ENCODE results near the gene PDE4D.

The PDE4D gene

DNA sequence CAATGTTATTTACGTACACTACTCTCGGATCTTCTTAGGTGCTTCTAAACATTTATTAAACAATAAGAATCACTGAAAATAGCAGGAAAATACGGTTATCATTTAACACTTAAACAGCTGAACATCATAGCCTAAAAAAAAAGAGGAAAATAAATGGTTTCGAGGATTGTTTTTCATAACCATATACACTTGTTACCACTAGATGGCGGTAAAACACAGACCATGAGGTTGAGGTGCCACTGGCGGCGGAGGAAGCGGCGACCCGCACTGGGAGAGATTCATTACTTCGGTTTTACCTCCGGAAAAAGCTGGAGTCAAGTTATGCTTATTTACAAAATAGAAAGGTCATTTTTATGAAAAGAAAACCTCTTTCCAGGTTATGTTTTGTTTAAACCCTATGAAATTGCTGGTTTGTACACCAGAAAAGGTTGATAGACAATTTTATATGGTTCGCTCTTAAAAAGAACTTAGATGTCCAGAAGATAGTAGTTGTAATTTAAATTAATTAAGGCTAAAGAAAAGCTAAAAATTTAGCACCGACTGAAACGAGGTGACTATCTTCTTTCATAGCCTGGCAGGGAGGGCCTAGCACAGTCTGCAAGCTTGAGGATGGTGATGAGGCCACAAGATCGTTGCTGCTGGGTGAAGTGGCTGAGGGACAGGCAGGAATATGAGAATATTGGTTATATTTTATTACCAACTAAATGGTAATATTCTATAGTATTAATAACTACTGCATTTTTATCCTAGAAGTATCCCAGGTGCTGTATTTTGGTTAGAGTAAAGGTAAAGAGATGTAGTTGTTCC is 704.9 kb downstream of the PDE4D start:
- peak; percentile 60 for DNase-seq

DNA sequence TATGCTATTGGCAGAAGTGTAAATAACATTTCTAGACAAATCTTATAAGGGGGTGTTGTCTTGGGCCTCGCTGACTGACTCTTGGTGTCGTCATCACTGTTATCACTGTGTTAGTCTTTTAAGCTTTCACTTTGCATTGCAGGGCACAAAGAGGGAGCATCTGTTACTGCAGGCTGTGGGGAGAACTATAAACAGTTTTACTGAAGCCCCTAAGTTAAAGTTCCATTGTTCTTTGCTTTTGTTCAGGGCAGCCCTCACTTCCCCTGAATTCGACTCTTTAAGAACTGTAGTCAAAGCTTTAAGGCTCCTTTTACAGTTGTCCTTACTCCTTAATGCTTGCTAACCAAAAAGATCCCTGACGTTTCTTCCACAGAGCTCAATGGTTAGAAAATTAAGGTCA is 705.7 kb downstream of the PDE4D start:
- peak; percentile 6 for DNase-seq

GRCh38 chr5:59186623-59187022 is 706.9 kb downstream of the PDE4D start:
- DNase-seq: no peak

DNA sequence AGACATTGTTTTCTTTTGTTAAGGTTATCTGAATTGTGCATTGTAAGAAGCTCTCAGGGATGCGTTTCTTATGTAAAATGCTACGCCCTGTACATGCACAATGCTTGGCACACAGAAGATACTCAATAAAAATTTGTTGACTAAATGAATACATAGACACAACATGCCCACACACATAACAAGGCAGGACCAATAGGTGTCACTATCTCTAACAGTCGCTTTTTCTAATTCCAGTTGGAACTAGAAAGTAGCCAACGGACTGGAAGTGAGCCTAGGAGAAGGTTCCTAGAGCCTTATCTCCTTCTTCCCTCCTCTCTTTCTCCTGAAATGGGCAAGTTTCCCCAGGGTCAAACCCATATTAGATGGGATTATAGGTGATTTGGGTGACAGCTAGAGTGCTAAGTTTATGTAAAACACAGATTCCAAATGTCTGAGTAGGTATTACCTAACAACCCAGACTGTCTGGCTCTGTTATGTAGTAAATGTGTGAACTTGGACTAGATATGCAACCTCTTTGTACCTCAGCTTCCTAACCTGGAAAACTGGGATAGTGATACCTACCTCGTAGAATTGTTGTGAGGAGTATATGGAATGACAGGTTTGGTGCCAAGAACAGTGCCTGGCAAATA is 707.7 kb downstream of the PDE4D start:
- DNase-seq: no peak

DNA sequence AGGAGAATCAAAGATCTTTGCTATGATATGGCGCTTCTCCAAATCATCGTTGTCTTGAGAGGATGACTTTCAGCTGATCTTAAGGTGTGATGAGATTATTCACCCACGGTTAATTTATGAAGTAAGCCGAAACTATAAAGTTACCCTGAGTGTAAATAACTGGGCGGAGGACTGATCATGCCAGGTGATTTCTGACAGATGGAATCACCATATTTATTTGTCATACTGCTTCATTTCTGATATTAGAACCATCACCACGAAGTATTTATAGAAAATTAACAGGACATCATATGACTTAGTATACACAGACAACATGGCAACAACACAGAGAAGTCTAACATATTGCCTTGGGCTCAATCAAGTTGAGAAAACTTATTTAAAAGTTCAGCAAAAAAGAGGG is 708.8 kb downstream of the PDE4D start:
- DNase-seq: no peak

GRCh38 chr5:59182760-59183159 is 710.8 kb downstream of the PDE4D start:
- DNase-seq: no peak

DNA sequence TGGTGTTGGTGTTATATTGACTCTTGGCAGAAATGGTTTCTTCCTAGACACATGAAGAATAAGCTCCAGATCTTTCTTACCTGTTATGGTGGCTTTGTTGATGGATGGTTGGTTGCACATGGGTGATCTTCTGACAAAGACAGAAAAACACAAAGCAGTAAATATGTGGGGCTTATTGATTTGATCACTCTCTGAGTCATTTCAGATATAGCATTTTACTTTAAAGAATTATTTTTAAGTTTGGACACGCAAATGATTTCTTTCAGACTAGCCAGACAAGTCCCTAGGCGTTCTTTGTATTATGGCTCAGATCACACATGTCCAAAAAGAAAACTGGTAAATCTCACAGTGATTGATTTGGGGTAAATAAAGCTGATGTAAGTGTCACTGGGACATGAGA is 713.0 kb downstream of the PDE4D start:
- no peak for DNase-seq

- no peak for DNase-seq
Observed at GRCh38 chr5:59179704-59180103, 713.8 kb downstream of the PDE4D start.

DNA sequence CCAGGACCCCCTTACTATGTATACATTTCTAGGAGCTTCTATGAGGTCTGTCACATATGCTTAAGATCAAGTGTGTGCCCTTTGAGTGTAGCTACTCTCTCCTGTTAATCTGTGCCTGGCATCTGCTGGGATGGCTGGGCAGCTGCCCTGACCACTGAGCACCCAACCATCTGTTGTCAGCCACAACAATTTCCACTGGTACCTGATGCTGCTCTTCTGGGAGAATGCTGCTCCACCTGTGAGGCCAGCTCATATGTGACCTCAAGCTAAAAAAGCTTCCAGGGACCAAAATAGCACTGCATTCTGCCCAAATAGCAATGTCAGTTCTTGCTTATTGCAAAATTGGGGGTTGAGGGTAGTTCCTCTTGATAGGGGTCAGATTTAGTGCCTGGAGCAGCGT is 715.0 kb downstream of the PDE4D start:
- DNase-seq: no peak

GRCh38 chr5:59178071-59178470 is 715.5 kb downstream of the PDE4D start:
- DNase-seq: no peak

- DNase-seq: no peak
Observed at GRCh38 chr5:59177644-59178043, 715.9 kb downstream of the PDE4D start.

DNA sequence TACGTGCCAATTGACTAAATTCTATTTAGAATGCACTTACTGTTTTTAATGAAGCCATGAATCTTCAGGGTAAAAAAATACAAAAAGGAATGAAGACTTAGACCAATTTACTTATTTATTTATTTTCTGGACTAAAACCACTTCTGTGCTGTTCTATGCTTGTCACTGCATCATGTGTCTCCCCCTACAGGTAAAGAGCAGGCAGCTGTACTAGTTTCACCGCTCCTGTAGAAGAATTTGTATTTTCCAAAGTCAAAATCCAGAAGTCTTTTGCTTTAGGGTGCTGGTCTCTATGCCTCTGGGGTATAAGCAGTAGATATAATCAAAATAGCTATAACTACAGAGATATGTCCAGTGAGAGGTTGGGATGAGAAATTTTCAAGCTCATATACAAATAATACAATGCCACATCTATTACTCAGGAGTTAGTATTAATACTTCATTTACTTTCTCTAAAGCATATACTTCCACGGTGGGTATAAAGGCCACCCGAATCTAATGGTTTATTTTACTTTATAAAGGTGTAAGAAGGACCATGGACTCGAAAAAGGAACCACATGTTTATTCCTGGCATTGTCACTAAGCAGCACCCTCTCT is 719.2 kb downstream of the PDE4D start:
- peak; percentile 37 for DNase-seq

- no peak for DNase-seq
Observed at GRCh38 chr5:59173578-59173977, 719.9 kb downstream of the PDE4D start.

DNA sequence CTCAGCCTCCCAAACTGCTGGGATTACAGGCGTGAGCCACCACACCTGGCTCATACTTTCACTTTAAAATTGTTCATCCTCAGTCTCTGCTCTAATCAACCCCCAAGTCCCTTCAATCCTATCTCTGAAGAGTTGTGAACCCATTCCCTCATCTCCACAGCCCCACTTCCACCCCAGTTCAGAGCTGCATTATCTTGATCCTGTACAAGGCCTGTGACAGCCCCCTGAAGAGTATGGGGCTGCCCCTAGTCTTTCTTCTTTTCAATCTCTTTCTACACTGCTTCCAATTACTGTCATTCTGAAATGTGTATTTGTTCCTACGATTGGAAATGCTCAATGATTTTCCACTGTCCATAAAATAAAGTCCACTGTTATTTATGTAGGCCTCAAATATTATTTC is 722.4 kb downstream of the PDE4D start:
- no peak for DNase-seq

GRCh38 chr5:59169768-59170150 is 723.8 kb downstream of the PDE4D start:
- DNase-seq: no peak

DNA sequence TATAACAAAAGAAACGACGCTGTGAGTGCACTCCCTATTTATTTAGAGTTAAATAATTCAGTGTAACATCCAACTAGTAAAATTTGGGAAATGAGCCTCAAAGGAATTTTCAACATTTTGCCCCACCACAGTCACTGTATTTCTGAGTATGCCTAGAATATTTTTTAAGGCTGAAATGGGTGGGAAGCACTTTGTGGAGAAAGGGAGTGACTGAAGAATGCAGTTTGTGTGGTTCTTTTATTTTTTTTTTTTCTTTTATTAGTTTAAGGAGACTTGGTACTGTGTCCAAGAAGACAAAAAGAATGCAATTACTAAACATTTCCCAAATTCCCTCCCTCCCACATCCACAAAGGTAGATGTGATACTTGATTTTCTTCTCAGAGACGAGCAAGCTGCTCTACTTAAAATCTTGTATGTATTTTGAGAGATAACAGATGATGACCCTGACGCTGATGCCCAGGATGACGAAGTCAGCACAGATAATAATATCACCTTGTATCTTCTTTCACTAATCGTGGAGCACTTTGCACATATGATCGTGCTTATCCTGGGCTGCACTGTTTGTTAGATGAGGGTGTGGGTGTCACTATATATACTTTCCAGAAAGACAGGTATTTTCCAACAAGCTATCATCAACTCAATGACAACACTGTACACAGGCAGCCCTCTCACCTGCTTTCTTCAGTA is 724.3 kb downstream of the PDE4D start:
- DNase-seq: no peak

GRCh38 chr5:59168067-59168466 is 725.5 kb downstream of the PDE4D start:
- no peak for DNase-seq

GRCh38 chr5:59164041-59164830 is 729.3 kb downstream of the PDE4D start:
- no peak for DNase-seq

GRCh38 chr5:59161221-59162105 is 732.1 kb downstream of the PDE4D start:
- no peak for DNase-seq

- no peak for DNase-seq
Observed at GRCh38 chr5:59158637-59159391, 734.7 kb downstream of the PDE4D start.

GRCh38 chr5:59158165-59158564 is 735.4 kb downstream of the PDE4D start:
- DNase-seq: no peak
